NCI-H1048 (cell line): ENCODE data around the gene NAV2.
"Not testable (repeated sequence)": the region's sequence is repeated elsewhere in the genome, so short reads cannot be mapped to it uniquely, and the experiment has no call there.

ENCODE experiments used
- DNase-seq: peaks from one replicate; lab custom pipeline; 2025; lab: John Stamatoyannopoulos, UW

Gene NAV2

GRCh38 chr11:20059587-20060021, 347.0 kb downstream of the NAV2 start:
- DNase-seq: no peak

GRCh38 chr11:20060181-20060580, 347.5 kb downstream of the NAV2 start:
- no peak for DNase-seq

GRCh38 chr11:20060647-20061205, 348.1 kb downstream of the NAV2 start:
- DNase-seq: no peak

- DNase-seq: no peak
These were observed 349.1 kb downstream of the NAV2 start for GRCh38 chr11:20061776-20062175.

GRCh38 chr11:20064961-20065405, 352.3 kb downstream of the NAV2 start:
- DNase-seq: no peak

- DNase-seq: no peak
These were observed 352.8 kb downstream of the NAV2 start for GRCh38 chr11:20065406-20065805.

GRCh38 chr11:20066013-20066782, 353.6 kb downstream of the NAV2 start:
- DNase-seq: no peak

- no peak for DNase-seq
These were observed 354.1 kb downstream of the NAV2 start for GRCh38 chr11:20066783-20067156.

- DNase-seq: no peak
These were observed 355.0 kb downstream of the NAV2 start for GRCh38 chr11:20067665-20068064.

- no peak for DNase-seq
These were observed 356.1 kb downstream of the NAV2 start for GRCh38 chr11:20068691-20069090.

- DNase-seq: no peak
These were observed 357.8 kb downstream of the NAV2 start for GRCh38 chr11:20070459-20070858.

GRCh38 chr11:20075627-20076026, 363.0 kb downstream of the NAV2 start:
- no peak for DNase-seq

GRCh38 chr11:20078846-20079245, 366.2 kb downstream of the NAV2 start:
- DNase-seq: no peak

GRCh38 chr11:20080032-20080685, 367.5 kb downstream of the NAV2 start:
- DNase-seq: no peak

GRCh38 chr11:20081336-20081735, 368.7 kb downstream of the NAV2 start:
- no peak for DNase-seq

GRCh38 chr11:20083877-20084276, 371.2 kb downstream of the NAV2 start:
- DNase-seq: not testable (repeated sequence)

- no peak for DNase-seq
These were observed 372.5 kb downstream of the NAV2 start for GRCh38 chr11:20084921-20085814.

- DNase-seq: no peak
These were observed 373.3 kb downstream of the NAV2 start for GRCh38 chr11:20085918-20086317.

GRCh38 chr11:20087118-20087521, 374.5 kb downstream of the NAV2 start:
- no peak for DNase-seq

GRCh38 chr11:20088397-20089225, 376.0 kb downstream of the NAV2 start:
- no peak for DNase-seq

- DNase-seq: no peak
These were observed 376.7 kb downstream of the NAV2 start for GRCh38 chr11:20089367-20089766.
